GM19468 (cell line): ENCODE data around the gene THRAP3.
"Not testable (repeated sequence)": the region's sequence is repeated elsewhere in the genome, so short reads cannot be mapped to it uniquely, and the experiment has no call there.

ENCODE experiments used
- ATAC-seq: cut with Tn5 transposase; IDR thresholded peaks from one replicate; pipeline ENCODE4 v1.9.1; 2021; ENCODE audit warnings: mild to moderate bottlenecking, moderate library complexity, moderate number of reproducible peaks; ENCODE audit not compliant: unreplicated experiment; ENCODE audit errors: extremely low read depth

THRAP3 gene

DNA sequence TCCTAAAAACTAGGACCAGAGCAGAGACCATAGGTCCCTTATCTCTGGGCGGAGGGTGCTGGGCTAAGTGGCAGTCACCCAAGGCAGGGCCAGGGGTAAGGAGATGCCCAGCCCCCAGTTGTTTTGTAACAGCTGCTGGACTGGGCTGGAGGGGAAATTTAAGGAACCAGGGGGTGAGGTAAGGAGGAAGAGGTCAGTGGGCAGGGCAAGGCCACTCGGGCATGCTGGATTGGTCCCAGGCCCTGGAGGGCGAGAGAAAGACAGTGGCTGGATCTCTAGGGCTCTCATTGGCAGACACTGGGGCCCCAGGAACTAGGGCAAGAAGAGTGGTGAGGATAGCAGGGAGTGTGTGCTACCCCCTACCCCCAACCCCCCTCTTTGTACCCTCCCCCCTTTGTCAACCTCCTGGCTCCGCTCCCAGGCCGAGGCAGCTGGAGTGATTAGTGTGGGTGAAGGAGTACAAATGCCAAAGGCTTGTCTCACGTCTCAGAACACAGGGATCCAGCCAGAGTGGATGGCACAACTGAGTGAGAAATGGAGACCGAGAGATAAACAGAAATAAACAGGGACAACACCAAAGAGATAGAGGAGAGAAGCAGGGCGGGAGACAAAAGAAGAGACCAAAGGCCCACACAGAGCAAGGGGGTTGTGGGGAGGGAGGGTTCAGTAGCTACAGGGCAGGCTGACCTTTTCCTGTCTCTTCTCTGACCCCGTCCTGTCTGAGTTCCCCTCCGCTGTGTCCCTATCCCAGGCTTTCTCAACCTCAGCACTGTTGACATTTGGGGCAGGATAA is 20.5 kb upstream of the THRAP3 start:
- no peak for ATAC-seq

DNA sequence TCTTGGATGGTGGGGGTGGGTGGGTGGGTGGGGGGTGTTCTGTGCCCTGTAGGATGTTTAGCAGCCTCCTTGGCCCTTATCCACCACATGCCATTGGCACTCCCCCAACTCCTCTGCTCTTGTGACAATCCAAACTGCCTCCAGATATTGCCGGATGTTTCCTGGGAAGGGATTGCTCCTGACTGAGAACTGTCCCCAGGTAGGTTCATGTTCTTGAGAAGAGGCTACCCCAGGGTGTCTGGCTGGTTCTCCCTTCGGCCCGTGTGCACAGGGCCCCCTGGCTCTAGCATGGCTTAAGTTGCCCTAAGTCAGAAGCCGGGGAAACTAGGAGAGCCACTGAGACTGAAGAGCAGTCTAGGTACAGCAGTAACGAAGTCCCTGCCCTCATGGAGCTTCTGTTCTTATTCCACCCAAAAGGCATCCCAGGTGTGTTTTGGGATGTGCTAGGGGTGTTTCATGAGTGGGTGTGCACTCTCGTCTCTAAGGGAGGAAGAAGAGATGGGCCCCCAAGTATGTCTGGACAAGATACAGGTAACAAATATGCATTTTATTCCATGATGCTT is 19.8 kb upstream of the THRAP3 start:
- ATAC-seq: no peak

DNA sequence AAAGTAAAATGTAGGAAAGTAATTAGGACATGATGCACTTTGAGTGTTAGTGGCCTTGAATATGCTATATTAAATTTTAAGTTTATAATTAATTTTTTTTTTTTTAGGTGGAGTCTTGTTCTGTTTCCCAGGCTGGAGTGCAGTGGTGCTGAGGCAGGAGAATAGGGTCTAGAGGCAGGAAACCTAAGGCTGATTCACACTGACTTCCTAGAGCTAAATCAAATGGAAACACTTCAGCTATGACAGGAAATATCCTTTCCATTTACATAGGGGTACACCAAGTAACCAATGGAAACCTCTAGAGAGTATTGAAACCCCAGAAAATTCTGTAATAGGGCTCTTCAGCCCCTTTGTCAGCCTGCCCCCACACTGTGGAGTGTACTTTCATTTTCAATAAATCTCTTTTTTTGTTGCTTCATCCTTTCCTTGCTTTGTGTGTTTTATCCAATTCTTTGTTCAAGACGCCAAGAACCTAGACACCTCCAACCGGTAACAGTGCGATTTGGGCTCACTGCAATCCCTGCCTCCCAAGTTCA is 17.9 kb upstream of the THRAP3 start:
- no peak for ATAC-seq

DNA sequence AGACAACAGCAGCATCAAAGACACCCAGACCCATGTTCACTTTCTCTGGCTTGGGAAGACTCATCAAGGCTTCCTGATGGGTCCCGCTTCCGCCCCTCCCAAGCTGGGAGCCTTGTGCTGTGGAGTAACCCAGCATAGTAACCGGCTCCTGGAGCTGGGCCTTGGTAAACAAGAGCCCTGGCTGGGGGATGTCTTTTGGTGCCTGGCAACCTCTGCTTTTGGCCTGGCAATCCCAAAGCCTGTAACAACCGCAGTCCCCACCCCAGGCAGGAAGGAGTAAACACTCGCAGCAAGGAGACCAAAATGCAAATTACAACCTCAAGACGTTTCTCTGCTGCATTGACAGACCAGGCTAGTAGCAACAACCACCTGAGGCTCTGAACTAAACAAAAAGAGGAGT is 16.9 kb upstream of the THRAP3 start:
- ATAC-seq: no peak

DNA sequence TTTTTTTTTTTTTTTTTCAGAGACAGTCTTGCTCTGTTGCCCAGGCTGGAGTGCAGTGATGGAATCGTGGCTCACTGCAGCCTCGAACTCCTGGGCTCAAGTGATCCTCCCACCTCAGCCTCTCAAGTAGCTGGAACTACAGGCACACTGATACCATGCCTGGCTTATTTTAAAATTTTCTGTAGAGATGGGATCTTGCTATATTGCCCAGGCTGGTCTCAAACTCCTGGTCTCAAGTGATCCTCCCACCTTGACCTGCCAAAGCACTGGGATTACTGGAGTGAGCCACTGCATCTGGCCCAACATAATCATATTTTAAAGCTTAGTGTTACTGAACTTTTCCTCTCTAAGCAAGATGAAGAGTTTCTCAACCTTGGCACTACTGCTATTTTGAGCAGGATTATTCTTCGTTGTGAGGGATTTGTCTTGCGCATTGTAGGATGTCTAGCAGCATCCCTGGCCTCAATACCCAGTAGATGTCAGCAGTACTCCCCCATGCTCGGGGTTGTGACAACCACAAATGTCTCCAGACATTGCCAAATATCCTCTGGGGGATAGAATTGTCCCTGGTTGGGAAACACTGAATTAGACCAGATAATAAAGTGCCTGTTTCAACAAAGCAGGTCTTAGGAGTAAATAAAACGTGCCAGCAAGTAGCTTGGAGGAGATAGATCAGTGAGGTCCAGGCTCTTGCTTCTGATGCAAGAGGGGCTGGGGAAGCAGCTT is 15.1 kb upstream of the THRAP3 start:
- ATAC-seq: no peak

DNA sequence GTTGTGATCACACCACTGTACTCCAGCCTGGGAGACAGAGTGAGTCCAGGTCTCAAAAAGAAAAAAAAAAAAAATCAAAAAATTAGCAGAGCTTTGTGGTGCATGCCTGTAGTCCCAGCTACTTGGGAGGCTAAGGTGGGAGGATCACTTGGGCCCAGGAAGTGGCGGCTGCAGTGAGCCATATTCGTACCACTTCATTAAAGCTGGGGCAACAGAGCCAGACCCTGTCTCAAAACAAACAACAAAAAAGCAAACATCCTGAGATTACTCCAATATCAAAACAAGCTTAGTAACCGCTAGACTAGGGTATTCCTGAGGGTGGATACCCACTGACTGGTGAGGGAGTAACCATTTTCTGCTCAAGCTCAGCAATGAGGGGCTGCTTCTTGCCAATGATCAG is 12.9 kb upstream of the THRAP3 start:
- ATAC-seq: no peak

DNA sequence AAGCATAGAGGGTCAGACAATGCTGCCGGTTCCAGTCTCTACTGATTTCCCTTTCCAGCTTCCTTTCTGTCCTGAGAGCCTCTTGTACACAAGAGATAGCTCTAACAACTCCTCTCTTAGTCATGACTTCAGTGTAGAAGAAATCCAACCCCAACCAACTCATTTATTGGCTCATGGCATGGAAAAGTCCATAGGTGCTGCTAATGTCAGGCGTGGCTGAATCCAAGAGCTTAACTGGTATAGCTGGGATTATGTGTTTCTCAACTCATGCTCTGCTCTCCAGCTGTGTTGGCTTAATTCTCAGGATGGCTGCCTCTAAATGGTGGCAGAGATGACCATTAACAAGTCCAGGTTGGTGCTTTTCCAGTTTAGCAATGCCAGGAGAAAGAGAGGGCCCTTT is 12.4 kb upstream of the THRAP3 start:
- ATAC-seq: no peak

DNA sequence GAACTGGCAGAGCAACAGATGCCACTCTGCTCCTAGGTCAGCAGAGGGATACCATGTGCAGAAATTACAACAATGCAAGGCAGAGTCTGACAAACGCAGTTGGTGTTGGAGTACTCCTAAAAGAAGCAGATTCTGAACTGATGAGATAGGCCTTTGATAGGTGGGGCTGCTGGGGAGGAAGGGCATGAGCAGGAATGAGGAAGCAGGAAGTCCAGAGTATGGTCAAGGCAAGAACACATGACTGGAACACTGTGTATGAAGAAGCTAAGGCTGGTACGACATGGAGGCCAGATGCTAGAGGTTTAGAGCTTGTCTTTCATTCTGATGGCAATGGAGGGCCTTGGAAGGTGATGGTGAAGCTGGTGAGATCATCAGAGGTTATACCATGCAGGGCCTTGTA is 11.5 kb upstream of the THRAP3 start:
- no peak for ATAC-seq

DNA sequence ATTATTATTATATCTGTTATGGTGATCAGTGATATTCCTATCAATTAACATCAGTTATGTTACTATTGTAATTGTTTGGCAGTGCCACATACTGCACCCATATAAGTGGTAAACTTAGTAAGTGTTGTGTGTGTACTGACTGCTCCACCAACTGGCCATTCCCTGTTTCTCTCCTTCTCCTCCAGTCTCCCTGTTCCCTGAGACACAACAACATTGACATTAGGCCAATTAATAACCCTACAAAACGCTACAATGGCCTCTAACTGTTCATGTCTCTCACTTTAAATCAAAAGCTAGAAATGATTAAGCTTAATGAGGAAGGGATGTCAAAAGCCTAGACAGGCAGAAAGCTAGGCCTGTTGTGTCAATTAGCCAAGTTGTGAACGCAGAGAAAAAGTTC is 6.6 kb upstream of the THRAP3 start:
- no peak for ATAC-seq

DNA sequence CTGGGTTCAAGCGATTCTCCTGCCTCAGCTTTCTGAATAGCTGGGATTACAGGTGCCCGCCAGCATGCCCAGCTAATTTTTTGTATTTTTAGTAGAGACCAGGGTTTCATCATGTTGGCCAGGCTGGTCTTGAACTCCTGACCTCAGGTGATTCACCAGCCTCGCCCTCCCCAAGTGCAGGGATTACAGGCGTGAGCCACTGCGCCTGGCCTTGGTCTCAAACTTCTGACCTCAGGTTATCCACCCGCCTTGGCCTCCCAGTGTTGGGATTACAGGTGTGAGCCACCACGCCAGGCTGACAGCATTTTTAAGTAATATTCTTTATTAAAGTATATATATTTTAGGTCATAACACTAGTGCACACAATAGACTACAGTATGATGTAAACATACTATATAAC is 2.3 kb upstream of the THRAP3 start:
- ATAC-seq: not testable (repeated sequence)

DNA sequence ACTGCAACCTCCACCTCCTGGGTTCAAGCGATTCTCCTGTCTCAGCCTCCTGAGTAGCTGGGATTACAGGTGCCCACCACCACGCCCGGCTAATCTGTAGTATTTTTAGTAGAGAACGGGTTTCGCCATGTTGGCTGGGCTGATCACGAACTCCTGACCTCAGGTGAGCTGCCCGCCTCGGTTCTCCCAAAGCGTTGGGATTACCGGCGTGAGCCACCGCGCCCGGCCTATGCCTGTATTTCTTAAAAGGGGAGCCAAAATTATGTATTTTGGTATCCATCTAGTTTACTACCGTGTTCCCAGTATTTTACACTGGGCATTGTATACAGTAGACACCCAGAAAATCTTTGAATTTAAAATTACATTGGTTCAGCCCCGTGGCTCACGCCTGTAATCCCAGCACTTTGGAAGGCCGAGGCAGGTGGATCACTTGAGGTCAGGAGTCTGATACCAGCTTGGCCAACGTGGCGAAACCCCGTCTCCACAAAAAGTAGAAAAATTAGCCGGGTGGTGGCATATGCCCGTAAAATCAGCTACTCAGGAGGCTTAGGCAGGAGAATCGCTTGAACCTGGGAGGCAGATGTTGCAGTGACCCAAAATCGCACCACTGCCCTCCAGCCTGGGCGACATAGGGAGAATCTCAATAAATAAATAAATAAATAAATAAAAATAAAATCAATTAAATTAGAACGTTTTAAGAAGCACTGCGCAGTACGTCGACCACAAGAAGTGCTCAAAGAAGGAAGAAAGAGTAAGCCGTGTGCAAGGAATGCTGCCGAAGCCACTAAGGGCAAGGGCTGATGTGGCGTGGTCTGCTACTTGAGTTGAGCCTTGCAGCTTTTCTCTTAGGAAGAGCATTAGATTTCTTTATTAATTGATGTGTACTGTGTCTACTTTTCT is 1.5 kb upstream of the THRAP3 start:
- ATAC-seq: no peak

DNA sequence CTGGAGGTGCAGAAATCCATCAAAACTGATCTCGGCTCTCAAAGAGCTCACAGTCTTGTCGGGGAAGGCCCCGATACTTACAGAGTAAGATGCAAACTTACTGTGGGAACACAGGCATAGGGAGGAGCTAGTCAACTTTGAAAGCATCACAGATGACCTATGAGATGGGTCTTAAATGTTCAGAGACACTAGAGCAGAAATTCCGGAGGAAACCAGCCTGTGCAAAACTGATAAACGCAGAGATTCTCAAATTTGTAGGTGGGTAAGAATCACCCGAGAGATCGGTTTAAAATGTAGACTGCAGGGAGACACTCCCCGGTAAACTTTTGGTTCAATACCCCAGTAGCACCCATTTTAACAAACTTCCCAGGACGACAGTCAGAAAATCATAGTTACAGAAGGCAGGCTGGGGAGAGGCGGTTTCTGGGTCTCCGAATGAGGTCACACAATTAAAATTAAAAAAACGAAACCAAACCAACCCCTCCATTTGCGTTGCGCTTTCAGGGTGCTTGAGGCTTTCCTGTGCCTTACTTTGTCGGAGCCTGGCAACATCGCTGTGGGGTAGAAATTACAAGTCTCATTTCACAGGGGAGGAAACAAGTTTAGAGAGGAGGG is 755 bp upstream of the THRAP3 start:
- peak; percentile 6 for ATAC-seq

DNA sequence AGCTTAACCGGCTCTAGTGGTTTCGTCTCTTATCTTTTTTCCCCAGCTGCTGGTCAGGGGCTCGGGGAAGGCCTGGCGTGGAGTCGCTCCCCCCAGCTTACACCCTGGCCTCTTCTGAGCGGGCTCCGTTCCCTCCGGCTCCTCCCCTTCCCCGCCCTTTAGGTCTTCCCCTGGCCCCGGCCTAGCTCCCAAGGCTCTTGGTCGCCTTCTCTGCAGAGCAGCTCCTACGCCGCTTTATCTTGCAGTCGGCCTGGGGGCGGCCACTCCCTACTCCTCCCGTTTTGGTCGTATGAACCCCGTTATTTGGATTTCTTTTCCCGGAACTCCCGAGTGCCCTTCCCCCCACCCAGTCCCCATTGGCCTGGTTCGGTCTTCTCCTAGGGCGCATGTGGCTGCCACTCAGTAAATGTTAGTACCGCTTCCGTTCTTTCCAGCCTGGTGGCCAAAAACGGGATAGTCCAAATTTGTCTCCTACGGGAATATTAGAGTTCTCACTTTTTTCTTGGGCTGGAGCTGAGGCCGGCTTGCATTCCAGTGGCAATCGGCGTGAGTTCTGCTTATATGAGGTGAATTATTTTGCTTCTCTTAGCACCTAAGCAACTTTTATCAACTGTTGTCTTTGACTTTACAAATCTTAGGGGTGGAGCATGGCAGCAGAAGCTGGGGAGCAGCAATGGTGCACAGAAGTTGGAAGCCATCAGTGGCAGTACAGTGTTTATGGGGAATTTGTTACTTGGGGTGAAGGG is 467 bp downstream of the THRAP3 start:
- ATAC-seq: no peak

DNA sequence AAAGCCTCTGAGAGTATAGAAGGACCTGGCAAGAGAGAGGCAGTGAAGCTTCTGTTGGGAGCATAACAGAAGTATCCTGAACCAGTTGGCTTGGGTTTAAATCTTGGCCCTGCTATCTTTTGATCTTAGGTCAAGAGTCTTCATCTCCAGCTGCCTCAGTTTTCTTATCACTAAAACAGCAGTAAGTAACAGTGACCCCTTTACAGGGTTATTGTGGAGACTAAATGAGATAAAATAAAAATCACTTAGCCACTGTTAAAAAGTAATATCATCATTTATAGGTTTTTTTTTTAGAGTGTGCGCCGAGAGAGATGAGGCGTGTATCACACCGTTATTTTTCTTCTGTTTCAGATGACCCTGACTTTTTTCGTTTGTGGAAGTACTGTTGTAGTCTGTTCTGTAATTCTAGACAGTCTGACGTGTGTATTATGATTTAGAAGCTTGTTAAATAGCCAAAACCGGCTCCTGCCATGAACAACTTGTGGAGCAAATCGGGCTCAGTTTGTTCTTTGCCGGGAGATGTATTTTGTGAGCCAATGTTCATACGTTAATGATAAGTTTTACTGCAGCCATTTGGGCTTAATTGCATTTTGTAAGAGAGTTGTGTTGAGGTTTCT is 1.1 kb downstream of the THRAP3 start:
- ATAC-seq: no peak

DNA sequence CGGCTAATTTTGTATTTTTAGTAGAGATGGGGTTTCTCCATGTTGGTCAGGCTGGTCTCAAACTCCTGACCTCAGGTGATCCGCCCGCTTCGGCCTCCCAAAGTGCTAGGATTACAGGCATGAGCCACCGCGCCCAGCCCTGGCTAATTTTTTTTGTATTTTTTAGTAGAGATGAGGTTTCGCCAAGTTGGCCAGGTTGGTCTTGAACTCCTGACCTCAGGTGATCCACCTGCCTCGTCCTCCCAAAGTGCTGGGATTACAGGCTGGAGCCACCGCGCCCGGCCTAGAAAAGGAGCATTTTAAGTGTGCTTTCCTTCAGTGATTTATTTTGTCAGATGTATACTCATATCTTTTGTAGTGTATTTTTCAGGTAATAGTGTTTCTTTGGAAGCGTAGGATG is 6.0 kb downstream of the THRAP3 start:
- not testable (repeated sequence) for ATAC-seq

DNA sequence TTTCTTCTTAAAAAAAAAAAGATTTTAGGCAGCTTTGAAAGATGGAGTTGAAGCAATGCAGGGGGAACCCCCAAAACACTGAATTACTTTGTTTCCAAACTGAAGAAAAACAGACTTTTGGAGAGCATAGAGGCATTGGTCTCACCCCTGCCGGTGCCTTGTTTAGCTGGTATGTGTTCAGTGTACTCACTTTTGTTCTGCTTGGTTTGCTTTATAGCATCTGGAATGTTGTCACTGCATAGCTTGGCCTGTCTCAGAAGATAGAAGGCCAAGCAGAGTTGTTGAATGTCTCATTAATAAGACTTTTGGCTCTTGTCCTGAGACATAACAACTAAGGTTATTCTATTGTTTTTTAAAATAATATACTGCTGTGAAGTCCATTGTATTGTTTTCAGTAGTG is 6.9 kb downstream of the THRAP3 start:
- ATAC-seq: no peak

DNA sequence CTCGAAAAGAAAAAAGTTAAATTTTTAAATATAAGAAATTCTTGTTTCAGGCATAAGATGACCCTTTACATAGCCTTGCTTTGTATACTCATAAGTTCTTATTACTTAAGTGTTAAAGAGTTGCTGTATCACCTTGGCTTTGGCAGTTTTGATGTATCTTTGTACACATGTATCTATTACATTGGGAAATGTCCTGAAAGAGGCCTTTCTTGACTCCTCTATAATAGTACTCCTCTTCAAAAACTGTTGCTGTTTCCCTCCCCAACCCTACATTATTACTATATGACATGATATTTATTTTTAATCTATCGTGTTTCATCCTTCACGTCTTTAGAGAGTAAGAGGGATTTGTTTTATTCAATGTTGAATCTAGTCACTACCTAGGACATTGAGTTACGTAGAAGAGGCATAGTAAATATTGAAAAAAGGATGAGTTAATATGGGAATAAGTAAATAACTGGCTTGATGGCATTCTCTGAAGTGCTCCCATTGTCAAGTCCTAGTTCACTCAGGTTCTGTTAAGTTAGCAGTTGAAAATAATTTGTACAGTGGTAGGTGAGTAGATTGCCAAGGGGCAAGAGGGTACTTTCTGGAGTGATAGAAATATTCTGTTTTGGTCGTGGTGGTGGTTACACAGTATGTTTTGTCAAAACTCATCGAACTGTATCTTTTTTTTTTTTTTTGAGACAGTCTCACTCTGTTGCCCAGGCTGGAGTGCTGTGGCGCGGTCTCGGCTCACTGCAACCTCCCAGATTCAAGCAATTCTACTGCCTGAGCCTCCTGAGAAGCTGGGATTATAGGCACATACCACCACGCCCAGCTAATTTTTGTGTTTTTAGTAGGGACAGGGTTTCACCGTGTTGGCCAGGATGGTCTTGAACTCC is 8.2 kb downstream of the THRAP3 start:
- ATAC-seq: no peak

DNA sequence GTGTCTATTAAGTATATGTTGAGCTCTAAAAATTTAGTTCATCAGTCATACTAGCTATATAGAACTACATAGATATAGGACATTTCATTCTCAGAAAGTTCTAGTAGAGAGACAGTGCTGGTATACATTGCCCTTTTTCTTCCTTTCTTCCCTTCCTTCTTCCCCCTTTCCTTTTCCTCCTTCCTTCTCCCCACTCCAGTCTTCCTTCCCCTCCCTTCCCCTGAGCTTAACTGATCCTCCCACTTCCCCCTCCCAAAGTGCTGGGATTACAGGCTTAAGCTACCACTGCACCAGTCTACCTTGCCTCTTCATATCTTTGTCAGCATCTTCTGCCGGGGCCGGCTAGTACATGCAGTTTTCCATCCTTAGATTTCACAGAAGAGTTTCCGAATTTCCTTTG is 12.1 kb downstream of the THRAP3 start:
- no peak for ATAC-seq
